ENCODE measurements around the gene BRS3. TPM values are rescaled to one million over a fixed set of nuclear protein-coding genes. Genes with fewer than 3 reads are reported as not detected.

The BRS3 gene
- total RNA-seq, 2 donors from 2014 or later, result not detected

DNA sequence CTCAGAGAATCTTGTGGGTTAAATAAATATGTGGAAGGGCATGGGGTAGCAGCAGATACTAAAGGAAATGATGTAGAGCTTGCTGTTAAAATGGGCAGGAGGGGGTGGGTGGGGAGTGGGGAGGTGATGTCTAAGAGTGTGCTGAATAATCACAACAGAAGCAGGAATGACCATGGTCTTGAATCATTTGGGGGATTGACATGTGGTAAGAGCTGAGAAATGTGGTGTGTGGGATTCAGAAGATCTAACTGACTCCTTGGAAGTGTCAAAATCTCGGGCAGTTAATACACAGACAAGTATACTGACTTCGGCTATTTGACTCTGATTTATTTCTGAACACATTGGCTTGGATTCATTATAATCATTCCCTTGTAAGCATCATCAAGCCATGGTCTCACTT, 51.1 kb downstream of the BRS3 start:
- H3K36me3 Mint-ChIP-seq (ENCODE audit: low read depth), result no peaks in the 10 kb centered on the region
- no peak for TF ChIP-seq CTCF (conservative IDR thresholded peaks at IDR 0.05)
- no peak for DNase-seq
- Histone ChIP-seq H3K27me3 (ENCODE audit: control insufficient read depth, insufficient read depth, low read length, poor library complexity, severe bottlenecking) (no peaks in the 10 kb centered on the region), H3K4me1 (ENCODE audit: control insufficient read depth, insufficient read depth, low read length) (no peaks in the 10 kb centered on the region), H3K4me3 (ENCODE audit: low read length) (no peak overlapping the region), H3K36me3 (ENCODE audit: control insufficient read depth, insufficient read depth, low read length) (no peaks in the 10 kb centered on the region), H3K27ac (ENCODE audit: low read depth, low read length) (no peak overlapping the region), H3K9me3 (ENCODE audit: control insufficient read depth, low read length) (no peaks in the 10 kb centered on the region), H3K9ac (ENCODE audit: extremely low read depth, low read length, poor library complexity, severe bottlenecking) (no peak overlapping the region)
- H3K9me3 Mint-ChIP-seq, result peaks cover 42% of the 10 kb centered on the region
- H3K27me3 Mint-ChIP-seq (ENCODE audit: insufficient read depth), result peaks cover 5% of the 10 kb centered on the region
- H3K4me1 Mint-ChIP-seq, result peaks cover 2% of the 10 kb centered on the region
- no peak overlapping the region for H3K4me3 Mint-ChIP-seq
- H3K27ac Mint-ChIP-seq, result no peak overlapping the region
- 91 to 100% methylated on average over 2 of the region's 2 CpGs for WGBS, 2 experiments (ENCODE audit: insufficient coverage in 1 of 2, insufficient read length in 1 of 2)

GRCh38 chrX:136540226-136540625, 52.5 kb downstream of the BRS3 start:
- Histone ChIP-seq H3K9me3 (ENCODE audit: control insufficient read depth, low read length) (no peaks in the 10 kb centered on the region), H3K27ac (ENCODE audit: low read depth, low read length) (no peak overlapping the region), H3K36me3 (ENCODE audit: control insufficient read depth, insufficient read depth, low read length) (no peaks in the 10 kb centered on the region), H3K4me1 (ENCODE audit: control insufficient read depth, insufficient read depth, low read length) (no peaks in the 10 kb centered on the region), H3K9ac (ENCODE audit: extremely low read depth, low read length, poor library complexity, severe bottlenecking) (no peak overlapping the region), H3K4me3 (ENCODE audit: low read length) (no peak overlapping the region), H3K27me3 (ENCODE audit: control insufficient read depth, insufficient read depth, low read length, poor library complexity, severe bottlenecking) (no peaks in the 10 kb centered on the region)
- H3K36me3 Mint-ChIP-seq (ENCODE audit: low read depth), result no peaks in the 10 kb centered on the region
- H3K27me3 Mint-ChIP-seq (ENCODE audit: insufficient read depth), result peaks cover 2% of the 10 kb centered on the region
- H3K4me1 Mint-ChIP-seq, result peaks cover 2% of the 10 kb centered on the region
- WGBS, 2 experiments (ENCODE audit: insufficient coverage in 1 of 2, insufficient read length in 1 of 2), result 97 to 100% methylated on average over 3 to 5 of the region's 5 CpGs
- TF ChIP-seq CTCF (conservative IDR thresholded peaks at IDR 0.05), result no peak
- H3K27ac Mint-ChIP-seq, result no peak overlapping the region
- no peak overlapping the region for H3K4me3 Mint-ChIP-seq
- H3K9me3 Mint-ChIP-seq, result peaks cover 44% of the 10 kb centered on the region
- DNase-seq, result no peak

- peaks cover 2% of the 10 kb centered on the region for H3K4me1 Mint-ChIP-seq
- H3K36me3 Mint-ChIP-seq (ENCODE audit: low read depth), result no peaks in the 10 kb centered on the region
- WGBS, 2 experiments (ENCODE audit: insufficient coverage in 1 of 2, insufficient read length in 1 of 2), result 92% methylated on average over 3 of the region's 3 CpGs; no CpG with 5 or more reads in 1 of the 2 experiments
- Histone ChIP-seq H3K4me1 (ENCODE audit: control insufficient read depth, insufficient read depth, low read length) (no peaks in the 10 kb centered on the region), H3K36me3 (ENCODE audit: control insufficient read depth, insufficient read depth, low read length) (no peaks in the 10 kb centered on the region), H3K27ac (ENCODE audit: low read depth, low read length) (no peak overlapping the region), H3K9ac (ENCODE audit: extremely low read depth, low read length, poor library complexity, severe bottlenecking) (no peak overlapping the region), H3K4me3 (ENCODE audit: low read length) (no peak overlapping the region), H3K27me3 (ENCODE audit: control insufficient read depth, insufficient read depth, low read length, poor library complexity, severe bottlenecking) (no peaks in the 10 kb centered on the region), H3K9me3 (ENCODE audit: control insufficient read depth, low read length) (no peaks in the 10 kb centered on the region)
- no peak overlapping the region for H3K4me3 Mint-ChIP-seq
- TF ChIP-seq CTCF (conservative IDR thresholded peaks at IDR 0.05), result no peak
- DNase-seq, result no peak
- peaks cover 1% of the 10 kb centered on the region for H3K27me3 Mint-ChIP-seq (ENCODE audit: insufficient read depth)
- H3K9me3 Mint-ChIP-seq, result peaks cover 49% of the 10 kb centered on the region
- H3K27ac Mint-ChIP-seq, result no peak overlapping the region
Measured at GRCh38 chrX:136541294-136541693, 53.5 kb downstream of the BRS3 start.
